ENCODE results near the gene IRAK1BP1.
"Not testable (repeated sequence)": the region's sequence is repeated elsewhere in the genome, so short reads cannot be mapped to it uniquely, and the experiment has no call there.

IRAK1BP1 gene

DNA sequence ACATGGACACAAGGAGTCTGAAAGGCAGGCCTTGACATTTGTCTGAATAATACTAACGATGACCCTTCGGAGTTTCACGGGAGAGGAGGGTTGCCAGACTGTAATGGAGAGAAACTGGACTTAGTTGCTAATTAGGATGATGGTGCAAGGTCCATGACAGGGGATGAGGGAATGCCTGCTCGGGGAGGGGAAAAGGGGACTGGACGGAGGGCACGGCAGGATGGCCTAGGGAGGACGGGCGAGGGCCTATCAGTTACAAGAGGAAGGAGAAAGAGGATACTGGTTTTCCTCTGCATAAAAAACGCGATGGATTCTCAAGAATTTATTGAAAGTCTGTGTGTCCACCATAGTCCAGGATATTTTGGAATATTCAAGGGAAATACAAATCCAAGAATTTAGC is 42.7 kb downstream of the IRAK1BP1 start:
- in situ Hi-C loops (cut with HindIII; ENCODE audit: low pct_unique_long_range_greater_than_20kb, low sequenced_read_pairs) = no loop called here
- no peak for TF ChIP-seq JUND (IDR thresholded peaks at IDR 0.05; ENCODE audit: low read depth)

GRCh38 chr6:78910591-78911171 is 43.3 kb downstream of the IRAK1BP1 start:
- peak in 1 of 2 experiments; percentile 2 for DNase-seq (ENCODE audit: low read depth in 1 of 2, low spot score in 1 of 2)
- no peak for TF ChIP-seq JUND (IDR thresholded peaks at IDR 0.05; ENCODE audit: low read depth)
- in situ Hi-C loops (cut with HindIII; ENCODE audit: low pct_unique_long_range_greater_than_20kb, low sequenced_read_pairs) = no loop called here

More for the DNA sequence above, 42.7 kb downstream of the IRAK1BP1 start:
- DNase-seq (ENCODE audit: low read depth in 1 of 2, low spot score in 1 of 2) = no peak

GRCh38 chr6:78911218-78911940 is 44.0 kb downstream of the IRAK1BP1 start:
- TF ChIP-seq JUND (IDR thresholded peaks at IDR 0.05; ENCODE audit: low read depth) = no peak
- no peak for DNase-seq (ENCODE audit: low read depth in 1 of 2, low spot score in 1 of 2)
- in situ Hi-C loops (cut with HindIII; ENCODE audit: low pct_unique_long_range_greater_than_20kb, low sequenced_read_pairs) = no loop called here

GRCh38 chr6:78916411-78916810 is 49.1 kb downstream of the IRAK1BP1 start:
- no peak for TF ChIP-seq JUND (IDR thresholded peaks at IDR 0.05; ENCODE audit: low read depth)
- in situ Hi-C loops (cut with HindIII; ENCODE audit: low pct_unique_long_range_greater_than_20kb, low sequenced_read_pairs) = no loop called here
- no peak for DNase-seq (ENCODE audit: low read depth in 1 of 2, low spot score in 1 of 2)

DNA sequence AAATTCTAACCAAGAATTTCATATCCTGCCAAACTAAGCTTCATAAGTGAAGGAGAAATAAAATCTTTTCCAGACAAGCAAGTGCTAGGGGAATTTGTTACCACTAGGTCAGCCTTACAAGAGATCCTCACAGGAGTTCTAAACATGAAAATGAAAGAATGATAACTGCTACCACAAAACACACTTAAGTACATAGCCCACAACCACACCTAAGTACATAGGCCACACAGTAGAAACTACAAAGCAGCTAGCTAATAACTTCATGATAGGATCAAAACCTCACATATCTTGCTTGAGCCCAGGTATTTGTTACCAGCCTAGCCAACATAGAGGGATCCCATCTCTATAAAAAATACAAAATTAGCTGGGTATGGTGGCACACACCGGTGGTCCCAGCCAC is 50.4 kb downstream of the IRAK1BP1 start:
- in situ Hi-C loops (cut with HindIII; ENCODE audit: low pct_unique_long_range_greater_than_20kb, low sequenced_read_pairs) = no loop called here
- no peak for TF ChIP-seq JUND (IDR thresholded peaks at IDR 0.05; ENCODE audit: low read depth)
- no peak for DNase-seq (ENCODE audit: low read depth in 1 of 2, low spot score in 1 of 2)

DNA sequence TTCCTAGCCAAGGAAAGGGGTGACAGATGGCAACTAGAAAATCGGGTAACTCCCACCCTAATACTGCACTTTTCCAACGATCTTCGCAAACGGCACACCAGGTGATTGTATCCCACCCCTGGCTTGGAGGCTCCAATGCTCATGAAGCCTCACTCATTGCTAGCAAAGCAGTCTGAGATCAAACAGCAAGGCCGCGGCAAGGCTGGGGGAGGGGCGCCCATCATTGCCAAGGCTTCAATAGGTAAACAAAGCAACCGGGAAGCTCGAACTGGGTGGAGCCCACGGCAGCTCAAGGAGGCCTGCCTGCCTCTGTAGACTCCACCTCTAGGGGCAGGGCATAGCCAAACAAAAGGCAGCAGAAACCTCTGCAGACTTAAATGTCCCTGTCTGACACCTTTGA is 53.8 kb downstream of the IRAK1BP1 start:
- DNase-seq (ENCODE audit: low read depth in 1 of 2, low spot score in 1 of 2); in situ Hi-C loops (cut with HindIII; ENCODE audit: low pct_unique_long_range_greater_than_20kb, low sequenced_read_pairs): not testable (repeated sequence)

GRCh38 chr6:78925317-78925716 is 58.0 kb downstream of the IRAK1BP1 start:
- in situ Hi-C loops (cut with HindIII; ENCODE audit: low pct_unique_long_range_greater_than_20kb, low sequenced_read_pairs) = no loop called here
- no peak for DNase-seq (ENCODE audit: low read depth in 1 of 2, low spot score in 1 of 2)
- TF ChIP-seq JUND (IDR thresholded peaks at IDR 0.05; ENCODE audit: low read depth) = no peak

DNA sequence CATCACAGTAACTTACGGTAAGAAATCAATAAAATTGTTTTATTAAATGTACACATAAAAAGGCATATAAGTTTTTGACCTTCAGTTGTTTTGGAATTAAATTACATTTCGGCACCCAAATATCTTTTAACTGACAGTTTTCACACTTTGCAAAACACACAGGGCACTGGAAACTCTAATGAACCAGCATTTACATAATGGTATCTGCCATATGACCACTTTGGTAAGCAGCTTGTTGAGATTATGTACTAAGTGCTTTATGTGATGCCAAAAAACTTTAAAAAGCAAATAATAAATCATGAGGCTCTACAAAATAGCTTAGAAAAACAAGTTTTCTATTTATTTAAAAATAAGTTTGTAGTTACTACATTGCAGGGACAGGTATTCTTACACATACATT is 68.2 kb downstream of the IRAK1BP1 start:
- DNase-seq (ENCODE audit: low read depth in 1 of 2, low spot score in 1 of 2) = no peak
- in situ Hi-C loops (cut with HindIII; ENCODE audit: low pct_unique_long_range_greater_than_20kb, low sequenced_read_pairs) = no loop called here
- TF ChIP-seq JUND (IDR thresholded peaks at IDR 0.05; ENCODE audit: low read depth) = no peak

DNA sequence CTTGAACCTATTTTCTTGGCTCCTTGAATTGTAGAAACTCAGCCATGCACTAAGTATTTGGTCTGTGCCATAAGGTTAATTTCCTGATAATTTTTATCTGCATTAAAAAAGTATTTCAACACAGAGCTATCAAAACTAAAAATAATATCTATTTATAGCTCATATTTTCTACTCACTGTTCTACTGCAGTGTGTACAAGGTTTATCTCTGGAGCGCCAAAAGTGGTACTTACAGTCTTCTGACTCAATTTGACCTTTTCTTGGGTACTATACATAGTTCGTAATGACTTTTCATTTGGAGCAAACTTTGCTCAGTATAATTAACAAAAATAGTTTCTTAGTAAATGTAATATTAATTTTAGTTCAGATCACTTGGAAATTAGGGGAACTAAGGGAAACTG is 69.2 kb downstream of the IRAK1BP1 start:
- in situ Hi-C loops (cut with HindIII; ENCODE audit: low pct_unique_long_range_greater_than_20kb, low sequenced_read_pairs) = no loop called here

DNA sequence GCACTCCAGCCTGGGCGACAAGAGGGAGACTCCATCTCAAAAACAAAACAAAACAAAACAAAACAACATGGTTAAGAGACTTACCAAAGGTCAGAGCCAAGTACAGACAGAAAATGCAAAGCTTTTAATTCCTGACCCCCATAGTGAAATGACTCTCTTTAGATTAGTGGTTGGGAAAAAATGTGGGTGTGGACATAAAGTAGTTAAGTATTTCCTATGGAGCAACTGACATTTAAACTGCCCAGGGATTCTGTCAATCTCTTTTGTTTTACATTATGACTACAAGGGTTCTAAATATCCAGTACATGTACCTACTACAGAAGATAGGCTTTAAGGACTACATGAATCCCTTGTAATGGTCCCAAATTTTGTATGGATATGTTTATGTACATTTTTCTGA is 75.1 kb downstream of the IRAK1BP1 start:
- in situ Hi-C loops (cut with HindIII; ENCODE audit: low pct_unique_long_range_greater_than_20kb, low sequenced_read_pairs) = no loop called here
- DNase-seq (ENCODE audit: low read depth in 1 of 2, low spot score in 1 of 2) = no peak
- no peak for TF ChIP-seq JUND (IDR thresholded peaks at IDR 0.05; ENCODE audit: low read depth)

More for the DNA sequence above, 69.2 kb downstream of the IRAK1BP1 start:
- no peak for DNase-seq (ENCODE audit: low read depth in 1 of 2, low spot score in 1 of 2)
- TF ChIP-seq JUND (IDR thresholded peaks at IDR 0.05; ENCODE audit: low read depth) = no peak

DNA sequence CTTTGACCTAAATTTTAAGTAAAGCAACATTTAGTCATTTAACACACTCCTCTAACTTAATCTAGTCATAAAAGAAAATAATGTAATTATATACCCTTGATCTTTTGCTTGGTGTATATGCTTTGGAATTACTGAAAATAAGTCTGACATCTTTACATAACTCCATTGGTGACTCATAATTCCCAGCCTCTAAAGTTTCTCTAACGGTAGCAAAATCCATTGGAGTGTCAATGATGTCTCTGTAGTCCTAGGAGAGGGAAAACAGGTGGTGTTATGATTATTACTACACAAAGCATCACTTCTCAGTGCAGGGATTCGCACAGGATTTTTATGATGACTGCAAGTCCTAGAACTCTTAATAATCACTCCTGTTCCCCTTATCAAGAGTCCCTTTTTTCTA is 80.2 kb downstream of the IRAK1BP1 start:
- TF ChIP-seq JUND (IDR thresholded peaks at IDR 0.05; ENCODE audit: low read depth) = no peak
- in situ Hi-C loops (cut with HindIII; ENCODE audit: low pct_unique_long_range_greater_than_20kb, low sequenced_read_pairs) = no loop called here
- no peak for DNase-seq (ENCODE audit: low read depth in 1 of 2, low spot score in 1 of 2)

DNA sequence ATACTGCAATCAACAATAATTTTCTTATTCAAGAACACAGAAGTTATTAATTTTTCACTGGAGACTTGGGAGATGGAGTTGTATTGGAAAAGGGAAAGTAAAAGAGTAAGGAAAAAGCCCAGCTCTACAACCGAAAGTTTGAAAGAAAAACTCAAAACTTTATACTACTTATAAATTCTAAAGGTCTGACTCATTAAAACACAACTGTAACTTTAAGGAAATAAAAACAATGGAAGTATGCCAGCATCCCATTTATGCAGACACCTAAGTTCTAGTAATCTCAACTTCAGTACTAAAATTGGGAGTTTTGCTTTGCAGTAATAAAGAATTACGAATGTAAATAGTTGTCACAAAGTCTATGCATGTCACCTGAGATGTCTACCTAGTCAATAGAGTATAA is 80.6 kb downstream of the IRAK1BP1 start:
- no peak for DNase-seq (ENCODE audit: low read depth in 1 of 2, low spot score in 1 of 2)
- no peak for TF ChIP-seq JUND (IDR thresholded peaks at IDR 0.05; ENCODE audit: low read depth)
- in situ Hi-C loops (cut with HindIII; ENCODE audit: low pct_unique_long_range_greater_than_20kb, low sequenced_read_pairs) = no loop called here

DNA sequence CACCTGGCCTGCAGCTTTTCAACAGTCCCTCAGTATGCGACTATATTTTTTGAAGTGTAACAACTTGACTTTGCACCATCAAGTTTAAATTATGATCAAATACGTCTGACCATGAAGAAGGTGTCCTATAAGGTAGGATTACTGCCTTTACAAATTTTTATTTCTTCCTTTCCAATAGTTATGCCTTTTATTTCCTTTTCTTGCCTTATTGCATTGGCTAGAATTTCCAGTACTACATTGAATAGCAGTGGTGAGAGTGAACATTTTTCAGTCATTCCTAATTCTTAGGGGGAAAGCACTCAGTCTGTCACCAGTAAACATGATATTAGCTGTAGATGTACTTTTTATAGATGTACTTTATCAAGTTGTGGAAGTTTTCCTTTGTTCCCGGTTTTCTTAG is 81.4 kb downstream of the IRAK1BP1 start:
- TF ChIP-seq JUND (IDR thresholded peaks at IDR 0.05; ENCODE audit: low read depth) = no peak
- in situ Hi-C loops (cut with HindIII; ENCODE audit: low pct_unique_long_range_greater_than_20kb, low sequenced_read_pairs) = no loop called here
- no peak for DNase-seq (ENCODE audit: low read depth in 1 of 2, low spot score in 1 of 2)

DNA sequence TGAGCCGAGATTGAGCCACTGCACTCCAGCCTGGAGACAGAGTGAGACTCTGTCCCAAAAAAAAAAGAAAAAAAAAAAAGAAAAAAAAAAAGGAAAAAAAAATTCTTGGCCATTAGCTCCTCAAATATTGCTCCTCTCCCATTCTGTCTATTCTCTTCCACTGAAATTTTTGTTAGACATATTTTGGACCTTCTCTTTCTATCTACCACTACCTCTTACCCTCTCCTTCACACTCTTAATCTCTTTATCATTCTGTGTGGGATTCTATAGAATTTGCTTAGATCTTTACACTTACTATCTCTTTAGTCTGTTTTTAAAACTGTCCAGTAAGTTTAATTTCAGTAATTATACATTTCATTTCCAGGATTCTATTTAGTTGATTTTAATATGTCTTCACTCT is 85.0 kb downstream of the IRAK1BP1 start:
- in situ Hi-C loops (cut with HindIII; ENCODE audit: low pct_unique_long_range_greater_than_20kb, low sequenced_read_pairs) = no loop called here
- DNase-seq (ENCODE audit: low read depth in 1 of 2, low spot score in 1 of 2) = no peak
- TF ChIP-seq JUND (IDR thresholded peaks at IDR 0.05; ENCODE audit: low read depth) = no peak
